NCI-H748 (cell line): ENCODE measurements around the gene KANSL3.
"Not testable (repeated sequence)": the region's sequence is repeated elsewhere in the genome, so short reads cannot be mapped to it uniquely, and the experiment has no call there.

ENCODE experiments used
- DNase-seq: peaks from one replicate; lab custom pipeline; 2025; ENCODE audit not compliant: unreplicated experiment; lab: John Stamatoyannopoulos, UW

Gene KANSL3

GRCh38 chr2:96638144-96639121, at the start of gene KANSL3:
TSS of gene KANSL3 (minus strand) at chr2:96638312. CDS start at chr2:96637135, 1,177 bp downstream.
- peak; percentile 89 for DNase-seq

GRCh38 chr2:96687266-96687665, 49.2 kb upstream of the KANSL3 start:
- DNase-seq: no peak

- peak; percentile 63 for DNase-seq
Observed at GRCh38 chr2:96685577-96686459, 47.7 kb upstream of the KANSL3 start.

- DNase-seq: no peak
Observed at GRCh38 chr2:96684883-96685576, 46.9 kb upstream of the KANSL3 start.

- no peak for DNase-seq
Observed at GRCh38 chr2:96683972-96684820, 46.1 kb upstream of the KANSL3 start.

- DNase-seq: no peak
Observed at GRCh38 chr2:96683307-96683706, 45.2 kb upstream of the KANSL3 start.

- no peak for DNase-seq
Observed at GRCh38 chr2:96681540-96681939, 43.4 kb upstream of the KANSL3 start.

- no peak for DNase-seq
Observed at GRCh38 chr2:96680561-96681141, 42.5 kb upstream of the KANSL3 start.

GRCh38 chr2:96679848-96680247, 41.7 kb upstream of the KANSL3 start:
- DNase-seq: no peak

- no peak for DNase-seq
Observed at GRCh38 chr2:96669539-96670215, 31.6 kb upstream of the KANSL3 start.

GRCh38 chr2:96668771-96669170, 30.7 kb upstream of the KANSL3 start:
- DNase-seq: no peak

GRCh38 chr2:96665717-96666116, 27.6 kb upstream of the KANSL3 start:
- not testable (repeated sequence) for DNase-seq

GRCh38 chr2:96665083-96665569, 27.0 kb upstream of the KANSL3 start:
- no peak for DNase-seq

- DNase-seq: no peak
Observed at GRCh38 chr2:96664366-96664925, 26.3 kb upstream of the KANSL3 start.

GRCh38 chr2:96663829-96664228, 25.7 kb upstream of the KANSL3 start:
- DNase-seq: no peak

- DNase-seq: no peak
Observed at GRCh38 chr2:96663177-96663576, 25.1 kb upstream of the KANSL3 start.

- DNase-seq: no peak
Observed at GRCh38 chr2:96662360-96662759, 24.2 kb upstream of the KANSL3 start.

GRCh38 chr2:96661324-96661723, 23.2 kb upstream of the KANSL3 start:
- no peak for DNase-seq

GRCh38 chr2:96656540-96656939, 18.4 kb upstream of the KANSL3 start:
- DNase-seq: no peak
